Right kidney (tissue), 1 donor: ENCODE measurements around the gene ERCC2.

Experiments used
- DNase-seq: peaks from one replicate; pipeline ENCODE4 v3.0.0-alpha.2; 2016

Gene ERCC2

GRCh38 chr19:45355402-45355801 lies 15.0 kb downstream of the ERCC2 start:
- DNase-seq, result no peak

DNA sequence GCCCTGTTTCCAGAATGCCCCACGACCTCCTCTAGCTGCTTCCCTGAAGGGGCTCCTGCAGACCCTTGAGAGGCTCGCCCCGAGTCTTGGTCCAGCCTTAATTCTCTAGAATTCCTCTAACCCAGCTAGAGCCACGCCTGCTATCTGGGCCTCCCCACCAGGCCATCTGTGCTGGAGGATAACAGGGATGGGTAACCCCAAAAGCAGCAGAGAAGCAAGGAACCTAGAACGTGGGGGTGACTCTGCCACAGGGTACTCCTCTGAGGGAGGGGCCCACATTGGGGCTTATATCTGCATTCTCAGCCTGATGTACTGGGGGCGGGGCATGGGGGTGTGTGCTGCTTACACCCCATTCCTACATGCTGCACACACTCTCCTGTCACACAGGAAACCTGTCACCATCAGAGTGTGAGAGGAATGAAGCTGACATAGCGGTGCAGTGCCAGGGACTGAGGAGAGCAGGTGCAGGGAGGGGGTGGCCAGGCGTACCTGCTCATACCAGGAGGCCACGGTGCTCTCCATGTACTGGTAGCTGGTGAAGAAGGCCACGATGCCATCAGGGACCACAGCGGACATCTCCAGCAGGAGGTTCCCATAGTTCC lies 16.0 kb downstream of the ERCC2 start:
- no peak for DNase-seq

DNA sequence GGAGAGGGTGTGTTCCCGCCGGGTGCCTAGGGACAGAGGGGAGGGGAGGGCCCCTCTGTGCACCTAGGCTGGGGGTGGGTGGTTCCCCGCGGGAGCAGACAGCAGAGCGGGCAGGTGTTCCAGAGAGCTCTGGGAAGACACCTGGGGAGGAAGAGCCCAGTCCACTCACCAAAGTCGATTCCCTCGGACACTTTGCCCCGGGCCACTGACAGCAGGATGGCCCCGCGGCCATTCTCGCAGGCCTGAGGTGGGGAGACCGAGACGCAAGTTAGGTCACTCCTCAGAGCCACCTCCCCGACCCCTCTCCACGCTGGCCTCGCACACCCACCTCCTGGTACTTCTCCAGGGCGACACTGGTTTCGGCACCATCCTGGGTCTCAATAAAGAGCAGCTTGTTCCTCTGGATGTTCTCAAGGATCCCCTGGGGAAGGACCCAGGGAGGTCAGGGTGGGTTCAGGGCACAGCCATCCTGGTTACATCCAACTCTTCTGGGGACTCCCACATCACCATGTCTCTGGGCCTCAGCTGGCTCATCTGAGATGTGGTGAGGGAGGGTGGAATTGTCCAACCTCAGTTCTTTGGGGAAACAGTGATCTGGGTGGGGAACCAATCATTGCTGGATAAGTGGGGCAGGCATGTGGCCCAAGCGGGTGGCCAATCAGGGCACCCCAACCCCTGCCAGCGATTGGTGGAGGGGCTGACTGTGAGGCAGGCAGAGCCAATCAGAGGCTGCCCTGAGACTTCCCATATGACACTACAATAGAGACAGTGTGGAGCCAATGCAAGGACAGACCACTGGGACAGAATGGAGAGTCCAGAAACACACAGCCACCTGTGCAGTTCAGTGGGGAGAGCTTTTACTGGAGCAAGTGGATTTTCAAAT lies 17.2 kb downstream of the ERCC2 start:
- no peak for DNase-seq

DNA sequence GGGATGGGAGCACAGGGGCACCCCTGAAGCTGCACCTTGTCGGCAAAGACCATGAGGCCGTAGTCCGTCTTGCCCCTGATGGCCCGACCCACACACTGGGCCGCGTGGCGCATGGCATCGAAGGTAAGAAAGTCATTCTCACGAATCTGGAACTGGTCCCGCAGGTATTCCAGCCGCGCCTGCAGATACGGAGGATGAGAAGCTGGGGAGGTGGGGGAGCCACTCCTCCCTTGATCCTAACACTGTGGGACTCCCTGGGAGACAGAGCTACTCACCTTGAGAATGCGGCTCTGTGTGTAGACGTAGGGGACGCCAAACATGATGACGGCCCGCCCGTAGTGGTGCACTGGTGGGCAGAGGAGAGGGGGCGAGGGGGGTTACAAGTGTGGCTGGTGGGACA lies 17.9 kb downstream of the ERCC2 start:
- DNase-seq, result no peak

DNA sequence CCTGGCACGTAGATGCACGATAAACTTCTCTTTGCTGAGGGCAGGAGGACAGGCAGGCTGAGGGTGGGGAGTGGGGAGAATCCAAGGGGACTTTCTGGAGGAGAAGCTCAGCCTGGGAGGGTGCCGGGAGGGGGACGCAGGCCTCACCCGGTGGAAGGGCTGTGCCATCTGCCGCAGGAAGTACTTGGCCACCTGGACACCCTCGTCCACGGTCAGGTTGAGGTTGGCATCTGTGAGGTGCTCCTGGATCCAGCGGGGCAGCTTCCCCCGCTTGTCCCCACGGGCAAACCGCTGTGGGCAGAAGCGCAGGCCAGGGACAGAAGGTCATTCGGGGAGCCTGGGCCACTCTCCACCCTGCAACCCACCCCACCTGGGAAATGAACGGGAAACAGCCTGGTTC lies 18.3 kb downstream of the ERCC2 start:
- DNase-seq, result no peak

DNA sequence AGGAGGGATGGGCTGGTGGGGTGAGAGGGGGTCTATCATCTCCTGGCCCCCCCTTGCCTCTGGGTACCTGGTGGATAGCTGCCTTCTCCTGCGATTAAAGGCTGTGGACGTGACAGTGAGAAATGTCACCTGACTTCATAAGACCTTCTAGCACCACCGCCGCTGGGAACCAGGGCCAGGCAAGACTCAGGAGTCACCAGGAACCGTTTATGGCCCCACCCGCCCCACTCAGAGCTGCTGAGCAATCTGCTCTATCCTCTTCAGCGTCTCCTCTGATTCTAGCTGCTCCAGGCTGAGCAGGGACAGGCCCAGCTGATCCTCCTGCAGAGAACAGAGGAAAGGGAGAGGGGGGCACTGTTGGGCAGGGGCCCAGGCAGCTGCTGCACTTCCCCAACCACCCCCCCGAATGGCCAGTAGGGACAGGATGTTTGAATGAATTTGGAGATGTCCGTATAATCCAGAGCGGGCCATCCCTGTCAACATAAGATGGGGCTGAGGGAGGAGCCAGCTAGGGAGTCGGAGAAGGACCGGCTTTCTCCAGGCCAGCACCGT lies 18.9 kb downstream of the ERCC2 start:
- DNase-seq, result no peak

- no peak for DNase-seq
Measured at GRCh38 chr19:45350477-45351058, 19.8 kb downstream of the ERCC2 start.

GRCh38 chr19:45349430-45349941 lies 20.9 kb downstream of the ERCC2 start:
- no peak for DNase-seq

- no peak for DNase-seq
Measured at GRCh38 chr19:45349126-45349415, 21.3 kb downstream of the ERCC2 start.

- DNase-seq, result no peak
Measured at GRCh38 chr19:45348367-45349125, 21.8 kb downstream of the ERCC2 start.

GRCh38 chr19:45347570-45348366 lies 22.6 kb downstream of the ERCC2 start:
- DNase-seq, result no peak

GRCh38 chr19:45346449-45346848 lies 23.9 kb downstream of the ERCC2 start:
- DNase-seq, result peak; percentile 23

DNA sequence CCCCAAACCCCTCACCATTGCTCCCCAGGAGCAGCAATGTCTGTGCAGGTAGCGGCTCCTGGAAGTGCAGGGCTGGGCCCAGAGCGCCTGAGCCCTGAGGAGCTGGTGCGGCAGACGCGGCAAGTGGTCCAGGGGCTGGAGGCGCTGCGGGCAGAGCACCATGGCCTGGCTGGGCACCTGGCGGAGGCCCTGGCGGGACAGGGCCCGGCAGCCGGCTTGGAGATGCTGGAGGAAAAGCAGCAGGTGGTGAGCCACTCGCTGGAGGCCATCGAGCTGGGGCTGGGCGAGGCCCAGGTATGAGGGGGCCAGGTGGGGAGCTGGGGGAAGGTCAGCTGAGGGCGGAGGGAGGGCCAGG lies 24.9 kb downstream of the ERCC2 start:
- DNase-seq, result no peak

- no peak for DNase-seq
Measured at GRCh38 chr19:45344621-45345505, 25.5 kb downstream of the ERCC2 start.

DNA sequence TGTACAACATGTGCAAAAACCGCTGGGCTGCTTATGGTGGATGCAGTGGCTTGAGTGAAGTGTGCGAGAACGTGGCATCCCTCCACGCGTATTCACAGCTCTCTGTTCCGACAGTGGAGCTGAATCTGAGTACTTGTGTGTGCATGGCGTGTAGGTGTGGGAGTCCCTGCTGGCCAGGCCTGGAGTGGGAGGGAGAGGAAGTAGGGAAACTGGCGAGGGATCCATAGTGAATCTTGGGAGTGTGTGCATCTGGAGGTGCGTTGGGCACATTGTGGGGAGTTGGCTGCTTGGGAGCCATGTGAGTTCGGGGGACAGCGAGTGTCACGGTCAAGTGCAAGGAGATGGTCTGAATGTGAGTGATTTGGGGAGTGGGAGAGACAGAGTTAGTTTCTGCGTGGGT lies 27.5 kb downstream of the ERCC2 start:
- no peak for DNase-seq

- DNase-seq, result peak; percentile 39
Measured at GRCh38 chr19:45340899-45341453, 29.4 kb downstream of the ERCC2 start.

DNA sequence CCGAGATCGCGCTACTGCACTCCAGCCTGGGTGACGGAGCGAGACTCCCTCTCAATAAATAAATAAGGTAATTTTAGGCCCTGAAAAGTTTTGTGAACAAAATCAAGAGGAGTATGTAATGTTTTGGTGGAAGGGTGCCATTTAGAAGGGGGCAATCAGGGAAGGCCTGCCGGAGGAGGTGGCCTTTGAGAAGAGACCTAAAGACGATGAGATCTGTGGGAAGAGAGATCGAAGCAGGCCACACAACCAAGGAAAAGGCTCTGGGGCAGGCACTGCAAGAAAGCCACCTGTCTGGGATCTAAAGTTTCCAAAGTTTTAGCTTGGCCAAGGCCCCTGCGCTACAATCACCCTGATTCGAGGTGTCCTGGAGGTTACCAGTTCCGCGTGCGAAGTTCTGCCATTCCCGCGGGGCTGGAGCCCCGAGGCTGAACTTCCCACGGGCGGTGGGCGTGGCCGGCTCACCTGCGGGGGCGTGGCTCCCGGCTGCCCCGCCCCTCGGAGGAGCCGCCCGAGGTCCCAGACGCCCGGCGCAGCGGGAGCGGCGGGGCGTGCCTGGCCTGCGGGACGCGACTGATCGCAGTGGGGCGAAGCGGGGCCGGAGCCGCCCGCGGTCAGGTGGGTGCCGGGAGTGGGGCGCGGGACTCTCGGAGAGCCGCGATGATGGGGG lies 30.0 kb downstream of the ERCC2 start, which contains the start of gene KLC3:
Gene KLC3 (plus strand): TSS at position 519 of the 667 bp plus-strand sequence. CDS start 4,792 bp downstream, outside the sequence.
- DNase-seq, result peak; percentile 63

DNA sequence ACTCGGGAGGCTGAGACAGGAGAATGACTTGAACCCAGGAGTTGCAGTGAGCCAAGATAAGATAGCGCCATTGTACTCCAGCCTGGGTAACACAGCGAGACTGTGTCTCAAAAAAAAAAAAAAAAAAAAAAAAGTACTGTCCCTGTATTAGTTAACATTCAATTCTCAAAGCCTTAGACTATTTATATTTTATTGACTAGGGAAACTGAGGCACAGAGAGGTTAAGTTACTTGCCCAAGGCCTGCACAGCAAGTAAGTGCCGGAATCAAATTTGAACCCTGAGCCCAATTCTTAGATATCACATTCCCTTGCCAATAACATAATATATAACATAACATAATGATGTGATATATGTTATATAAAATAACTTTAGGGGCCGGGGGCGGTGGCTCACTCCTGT lies 30.7 kb downstream of the ERCC2 start:
- DNase-seq, result no peak

GRCh38 chr19:45336696-45337251 lies 33.6 kb downstream of the ERCC2 start:
- no peak for DNase-seq
